Esophagus mucosa (tissue), 1 donor: Measurements from ENCODE around the gene CFAP92. TPM values are rescaled to one million over a fixed set of nuclear protein-coding genes. Genes with fewer than 3 reads are reported as not detected.
A peak's percentile ranks its signal among the peaks of the same experiment; 100 is the strongest.

Experiments used
- ATAC-seq: fragments of 200-7000 bp; cut with Tn5 transposase; one replicate; pipeline ENCODE4 v1.9.1; 2020
- total RNA-seq: library from RNA; stranded (reverse); gene quantifications from one replicate; pipeline ENCODE4 v1.2.4, GENCODE V29; 2023
- donor health status: DM: yes; HTN: yes; CAD: no.

The CFAP92 gene
- total RNA-seq, 1 donor from 2014 or later: 0.80 TPM

- no peak for ATAC-seq
Measured at GRCh38 chr3:129025108-129025507, 31.2 kb upstream of the CFAP92 start.

- peak; percentile 29 for ATAC-seq
Measured at GRCh38 chr3:129023909-129024308, 30.0 kb upstream of the CFAP92 start.

GRCh38 chr3:129023008-129023358 lies 29.1 kb upstream of the CFAP92 start:
- ATAC-seq: no peak

- ATAC-seq: no peak
Measured at GRCh38 chr3:129022114-129023007, 28.5 kb upstream of the CFAP92 start.

GRCh38 chr3:129021140-129021551 lies 27.3 kb upstream of the CFAP92 start:
- ATAC-seq: no peak

- no peak for ATAC-seq
Measured at GRCh38 chr3:129020691-129021090, 26.8 kb upstream of the CFAP92 start.

- no peak for ATAC-seq
Measured at GRCh38 chr3:129019266-129019665, 25.4 kb upstream of the CFAP92 start.

- no peak for ATAC-seq
Measured at GRCh38 chr3:129018751-129019150, 24.9 kb upstream of the CFAP92 start.

GRCh38 chr3:129018271-129018670 lies 24.4 kb upstream of the CFAP92 start:
- no peak for ATAC-seq

- ATAC-seq: no peak
Measured at GRCh38 chr3:129017484-129017899, 23.6 kb upstream of the CFAP92 start.

- peak; percentile 26 for ATAC-seq
Measured at GRCh38 chr3:129016720-129017483, 23.0 kb upstream of the CFAP92 start.

- ATAC-seq: peak; percentile 68
Measured at GRCh38 chr3:129016356-129016719, 22.5 kb upstream of the CFAP92 start.

- ATAC-seq: peak; percentile 26
Measured at GRCh38 chr3:129015388-129016105, 21.7 kb upstream of the CFAP92 start.

GRCh38 chr3:129014793-129015345 lies 21.0 kb upstream of the CFAP92 start:
- ATAC-seq: no peak

GRCh38 chr3:129014148-129014547 lies 20.3 kb upstream of the CFAP92 start:
- no peak for ATAC-seq

GRCh38 chr3:129013491-129013891 lies 19.6 kb upstream of the CFAP92 start:
- ATAC-seq: no peak

GRCh38 chr3:129010310-129010956 lies 16.6 kb upstream of the CFAP92 start:
- ATAC-seq: no peak

GRCh38 chr3:129009266-129009665 lies 15.4 kb upstream of the CFAP92 start:
- no peak for ATAC-seq

- ATAC-seq: no peak
Measured at GRCh38 chr3:129007792-129008191, 13.9 kb upstream of the CFAP92 start.

- no peak for ATAC-seq
Measured at GRCh38 chr3:129006864-129007263, 13.0 kb upstream of the CFAP92 start.

- ATAC-seq: no peak
Measured at GRCh38 chr3:129005526-129006303, 11.8 kb upstream of the CFAP92 start.
